Liver (tissue), 3 donors: ENCODE measurements around the gene SCN10A.

ENCODE experiments used
- ATF3 ChIP-seq: IDR thresholded peaks from 2 replicates; pipeline ENCODE4 v1.6.1; 2016; ENCODE audit warnings: antibody characterized with exemption
- CTCF ChIP-seq: fragments of 150-350 bp; IDR thresholded peaks from 2 replicates; pipeline ENCODE4 v1.5.1; 2017; ENCODE audit warnings: improper control_type of control experiment, low read depth, low read length; ENCODE audit not compliant: missing input control
- GABPA ChIP-seq, 2 donors: IDR thresholded peaks in 1 of 2; conservative IDR thresholded peaks in 1 of 2; 2 replicates each; pipeline ENCODE4 v1.6.1; 2016; ENCODE audit warnings: antibody characterized with exemption in 2 of 2, mild to moderate bottlenecking in 1 of 2, moderate library complexity in 1 of 2
- JUND ChIP-seq, 2 donors: IDR thresholded peaks; 2 replicates each; pipeline ENCODE4 v1.6.1; 2016; ENCODE audit warnings: antibody characterized with exemption in 2 of 2
- RAD21 ChIP-seq, 2 donors: IDR thresholded peaks; 2 replicates each; pipeline ENCODE4 v1.6.1; 2016; ENCODE audit warnings: antibody characterized with exemption in 2 of 2, mild to moderate bottlenecking in 2 of 2
- SP1 ChIP-seq: IDR thresholded peaks from 2 replicates; pipeline ENCODE4 v1.6.1; 2018; ENCODE audit warnings: antibody characterized with exemption, mild to moderate bottlenecking
- TAF1 ChIP-seq: conservative IDR thresholded peaks from 2 replicates; pipeline ENCODE4 v1.6.1; 2016; ENCODE audit warnings: antibody characterized with exemption, mild to moderate bottlenecking
- TF ChIP-seq, protein P1 (sequence below): IDR thresholded peaks from 2 replicates; pipeline ENCODE4 v1.6.1; 2016; ENCODE audit warnings: antibody characterized with exemption, mild to moderate bottlenecking
- TF ChIP-seq, protein P2 (sequence below): IDR thresholded peaks from 2 replicates; pipeline ENCODE4 v1.6.1; 2016; ENCODE audit warnings: antibody characterized with exemption
- donor health status: healthy.
- donor health status: healthy.

- TF ChIP-seq JUND (IDR thresholded peaks at IDR 0.05): no peak
- no peak for TF ChIP-seq CTCF
- TF ChIP-seq, protein P1, sequence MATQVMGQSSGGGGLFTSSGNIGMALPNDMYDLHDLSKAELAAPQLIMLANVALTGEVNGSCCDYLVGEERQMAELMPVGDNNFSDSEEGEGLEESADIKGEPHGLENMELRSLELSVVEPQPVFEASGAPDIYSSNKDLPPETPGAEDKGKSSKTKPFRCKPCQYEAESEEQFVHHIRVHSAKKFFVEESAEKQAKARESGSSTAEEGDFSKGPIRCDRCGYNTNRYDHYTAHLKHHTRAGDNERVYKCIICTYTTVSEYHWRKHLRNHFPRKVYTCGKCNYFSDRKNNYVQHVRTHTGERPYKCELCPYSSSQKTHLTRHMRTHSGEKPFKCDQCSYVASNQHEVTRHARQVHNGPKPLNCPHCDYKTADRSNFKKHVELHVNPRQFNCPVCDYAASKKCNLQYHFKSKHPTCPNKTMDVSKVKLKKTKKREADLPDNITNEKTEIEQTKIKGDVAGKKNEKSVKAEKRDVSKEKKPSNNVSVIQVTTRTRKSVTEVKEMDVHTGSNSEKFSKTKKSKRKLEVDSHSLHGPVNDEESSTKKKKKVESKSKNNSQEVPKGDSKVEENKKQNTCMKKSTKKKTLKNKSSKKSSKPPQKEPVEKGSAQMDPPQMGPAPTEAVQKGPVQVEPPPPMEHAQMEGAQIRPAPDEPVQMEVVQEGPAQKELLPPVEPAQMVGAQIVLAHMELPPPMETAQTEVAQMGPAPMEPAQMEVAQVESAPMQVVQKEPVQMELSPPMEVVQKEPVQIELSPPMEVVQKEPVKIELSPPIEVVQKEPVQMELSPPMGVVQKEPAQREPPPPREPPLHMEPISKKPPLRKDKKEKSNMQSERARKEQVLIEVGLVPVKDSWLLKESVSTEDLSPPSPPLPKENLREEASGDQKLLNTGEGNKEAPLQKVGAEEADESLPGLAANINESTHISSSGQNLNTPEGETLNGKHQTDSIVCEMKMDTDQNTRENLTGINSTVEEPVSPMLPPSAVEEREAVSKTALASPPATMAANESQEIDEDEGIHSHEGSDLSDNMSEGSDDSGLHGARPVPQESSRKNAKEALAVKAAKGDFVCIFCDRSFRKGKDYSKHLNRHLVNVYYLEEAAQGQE: no peak
- TF ChIP-seq, protein P2, sequence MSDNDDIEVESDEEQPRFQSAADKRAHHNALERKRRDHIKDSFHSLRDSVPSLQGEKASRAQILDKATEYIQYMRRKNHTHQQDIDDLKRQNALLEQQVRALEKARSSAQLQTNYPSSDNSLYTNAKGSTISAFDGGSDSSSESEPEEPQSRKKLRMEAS: no peak
- no peak for TF ChIP-seq TAF1
- TF ChIP-seq RAD21 (IDR thresholded peaks at IDR 0.05): no peak
- no peak for TF ChIP-seq GABPA (IDR thresholded peaks at IDR 0.05 in 1 of 2, conservative IDR thresholded peaks at IDR 0.05 in 1 of 2)
- no peak for TF ChIP-seq SP1
- no peak for TF ChIP-seq ATF3
Measured at GRCh38 chr3:38829404-38829803, 13.4 kb upstream of the SCN10A start.
